ENCODE data around the gene TSPY10. TPM values are rescaled to one million over a fixed set of nuclear protein-coding genes. Genes with fewer than 3 reads are reported as not detected.
"Not testable (repeated sequence)": the region's sequence is repeated elsewhere in the genome, so short reads cannot be mapped to it uniquely, and the experiment has no call there.

Gene TSPY10, protein sequence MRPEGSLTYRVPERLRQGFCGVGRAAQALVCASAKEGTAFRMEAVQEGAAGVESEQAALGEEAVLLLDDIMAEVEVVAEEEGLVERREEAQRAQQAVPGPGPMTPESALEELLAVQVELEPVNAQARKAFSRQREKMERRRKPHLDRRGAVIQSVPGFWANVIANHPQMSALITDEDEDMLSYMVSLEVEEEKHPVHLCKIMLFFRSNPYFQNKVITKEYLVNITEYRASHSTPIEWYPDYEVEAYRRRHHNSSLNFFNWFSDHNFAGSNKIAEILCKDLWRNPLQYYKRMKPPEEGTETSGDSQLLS
- total RNA-seq (not detected), polyA plus RNA-seq (not detected)
- long read RNA-seq, donor 1 = 0 reads
- long read RNA-seq, donor 2 = 0 reads
- long read RNA-seq, donor 3 = 0 reads
- long read RNA-seq, donor 4 = 0 reads

DNA sequence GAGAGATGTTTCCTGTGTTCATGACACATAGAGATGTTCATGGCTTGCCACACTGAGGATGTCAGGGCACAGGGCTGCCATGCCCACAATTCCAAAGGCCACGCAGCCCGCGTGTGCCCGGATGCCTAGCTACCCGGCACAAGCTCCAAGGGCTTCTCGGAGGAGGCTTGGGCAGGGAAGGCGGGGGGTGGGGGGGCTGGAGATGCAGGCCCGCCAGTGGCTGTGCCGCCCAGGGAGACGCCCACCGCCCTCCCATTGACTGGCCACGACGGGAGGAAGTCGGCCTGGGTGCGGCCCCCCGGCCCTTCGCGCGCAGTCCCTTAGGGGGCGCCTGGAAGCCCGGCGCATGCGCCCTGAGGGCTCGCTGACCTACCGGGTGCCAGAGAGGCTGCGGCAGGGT lies at the start of gene TSPY10:
Gene TSPY10, plus strand, starts transcription at position 301 of the 400 bp plus-strand sequence. Its CDS starts 46 bp downstream, at position 347.
- not testable (repeated sequence) for H3K27ac ChIP-seq (ENCODE audit: low read length)

DNA sequence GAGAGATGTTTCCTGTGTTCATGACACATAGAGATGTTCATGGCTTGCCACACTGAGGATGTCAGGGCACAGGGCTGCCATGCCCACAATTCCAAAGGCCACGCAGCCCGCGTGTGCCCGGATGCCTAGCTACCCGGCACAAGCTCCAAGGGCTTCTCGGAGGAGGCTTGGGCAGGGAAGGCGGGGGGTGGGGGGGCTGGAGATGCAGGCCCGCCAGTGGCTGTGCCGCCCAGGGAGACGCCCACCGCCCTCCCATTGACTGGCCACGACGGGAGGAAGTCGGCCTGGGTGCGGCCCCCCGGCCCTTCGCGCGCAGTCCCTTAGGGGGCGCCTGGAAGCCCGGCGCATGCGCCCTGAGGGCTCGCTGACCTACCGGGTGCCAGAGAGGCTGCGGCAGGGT lies 40.7 kb upstream of the TSPY10 start, which contains the start of gene TSPY9:
Gene TSPY9, plus strand, starts transcription at position 301 of the 400 bp plus-strand sequence. Its CDS starts 46 bp downstream, at position 347.
- H3K9me3 ChIP-seq (ENCODE audit: control insufficient read depth, low read length); H3K27me3 ChIP-seq (ENCODE audit: control insufficient read depth, insufficient read depth); H3K27ac ChIP-seq (ENCODE audit: low read length); H3K4me3 ChIP-seq (ENCODE audit: low read length); intact Hi-C loops (cut with DNase I); DNase-seq; ATAC-seq; H3K4me1 ChIP-seq (ENCODE audit: control insufficient read depth, insufficient read depth, low read length): not testable (repeated sequence)
- no CpG with 5 or more reads among the region's 26 CpGs for WGBS

More for the DNA sequence above, at the start of gene TSPY10:
- H3K4me3 ChIP-seq (ENCODE audit: low read length); H3K4me1 ChIP-seq (ENCODE audit: control insufficient read depth, insufficient read depth, low read length); ATAC-seq; intact Hi-C loops (cut with DNase I); DNase-seq; H3K9me3 ChIP-seq (ENCODE audit: control insufficient read depth, low read length); H3K27me3 ChIP-seq (ENCODE audit: control insufficient read depth, insufficient read depth): not testable (repeated sequence)
- no CpG with 5 or more reads among the region's 26 CpGs for whole genome bisulfite sequencing

DNA sequence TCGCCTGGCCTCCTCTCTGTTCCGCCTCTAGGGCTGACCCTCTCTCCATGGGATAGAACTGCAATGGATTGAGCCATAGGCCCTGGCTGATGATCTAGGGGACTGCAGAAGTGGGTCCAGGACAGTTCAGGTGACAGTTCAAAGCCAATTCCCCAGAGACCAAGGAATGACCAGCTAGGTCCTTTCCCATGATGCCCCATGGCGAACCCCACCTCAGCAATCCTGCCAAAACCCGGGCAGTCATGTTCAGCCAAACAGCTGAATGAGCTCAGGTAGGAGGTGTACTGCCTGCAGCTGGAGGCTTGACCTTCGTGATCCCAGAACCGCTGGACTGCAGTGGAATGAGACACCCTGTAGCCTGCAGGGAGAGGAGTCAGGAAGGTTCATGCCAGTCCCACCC lies 23.3 kb upstream of the TSPY10 start:
- H3K4me3 ChIP-seq (ENCODE audit: low read length); H3K27ac ChIP-seq (ENCODE audit: low read length); H3K4me1 ChIP-seq (ENCODE audit: control insufficient read depth, insufficient read depth, low read length); H3K9me3 ChIP-seq (ENCODE audit: control insufficient read depth, low read length); intact Hi-C loops (cut with DNase I); H3K27me3 ChIP-seq (ENCODE audit: control insufficient read depth, insufficient read depth); ATAC-seq: not testable (repeated sequence)
- WGBS = 65% methylated on average over 2 of the region's 6 CpGs
- peak in 1 of 3 donors; percentile 34 for DNase-seq

DNA sequence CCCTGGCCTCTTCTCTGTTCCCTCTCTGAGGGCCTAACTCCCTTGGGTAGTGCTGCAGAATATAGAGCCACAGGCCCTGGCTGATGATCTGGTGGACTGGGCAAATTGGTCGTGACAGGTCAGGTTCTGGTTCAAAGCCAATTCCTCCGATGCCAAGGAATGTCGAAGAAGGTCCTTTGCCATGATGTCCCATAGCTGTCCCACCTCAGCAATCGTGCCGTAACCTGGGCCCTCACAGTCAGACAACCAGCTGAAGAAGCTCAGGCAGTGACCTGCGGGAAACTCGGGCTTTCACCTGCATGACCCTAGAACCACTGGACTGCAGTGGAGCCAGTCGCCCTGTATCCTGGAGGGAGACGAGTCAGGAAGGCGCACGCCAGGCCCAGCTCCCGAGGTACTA lies 11.4 kb upstream of the TSPY10 start:
- H3K9me3 ChIP-seq (ENCODE audit: control insufficient read depth, low read length); H3K4me3 ChIP-seq (ENCODE audit: low read length); H3K27ac ChIP-seq (ENCODE audit: low read length); DNase-seq; ATAC-seq; H3K4me1 ChIP-seq (ENCODE audit: control insufficient read depth, insufficient read depth, low read length); intact Hi-C loops (cut with DNase I); H3K27me3 ChIP-seq (ENCODE audit: control insufficient read depth, insufficient read depth): not testable (repeated sequence)
- 77% methylated on average over 7 of the region's 12 CpGs for WGBS

Other genes with a start within 250 kb of the TSPY10 start
- gene TSPY4, start 190.4 kb upstream of the TSPY10 start, total RNA-seq = not detected
- not detected for gene TSPY4, start 190.4 kb upstream of the TSPY10 start, polyA plus RNA-seq
- gene TSPY8, start 170.1 kb upstream of the TSPY10 start, total RNA-seq = not detected
- not detected for gene TSPY8, start 170.1 kb upstream of the TSPY10 start, polyA plus RNA-seq
- gene TSPY3, start 129.5 kb upstream of the TSPY10 start, total RNA-seq = not detected
- not detected for gene TSPY3, start 129.5 kb upstream of the TSPY10 start, polyA plus RNA-seq
- not detected for gene TSPY1, start 60.9 kb upstream of the TSPY10 start, total RNA-seq
- gene TSPY1, start 60.9 kb upstream of the TSPY10 start, polyA plus RNA-seq = not detected
- gene TSPY9, start 40.6 kb upstream of the TSPY10 start, total RNA-seq = not detected
- not detected for gene TSPY9, start 40.6 kb upstream of the TSPY10 start, polyA plus RNA-seq